ENCODE data around the gene ADGB.

ADGB gene

DNA sequence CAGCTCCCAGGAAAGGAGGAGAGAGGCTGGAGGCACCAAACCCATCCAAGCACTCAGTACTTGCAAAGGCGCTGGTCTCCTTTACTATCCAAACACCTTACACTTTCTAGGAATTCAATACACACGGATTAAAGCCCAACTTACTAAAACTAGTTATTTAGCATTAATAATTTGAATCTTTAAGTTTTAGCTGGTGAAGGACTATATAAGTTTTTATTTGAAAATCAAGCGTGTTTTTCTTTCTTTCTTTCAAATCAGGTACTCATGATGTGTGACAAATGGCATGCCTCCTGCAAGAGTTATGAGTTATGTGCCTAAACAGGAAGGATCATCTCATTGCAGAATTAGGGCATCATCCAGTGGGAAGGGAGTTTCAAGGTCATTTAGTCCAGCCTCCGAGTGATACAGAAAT lies 263.7 kb downstream of the ADGB start:
- DNase-seq (ENCODE audit: low spot score), result no peak

DNA sequence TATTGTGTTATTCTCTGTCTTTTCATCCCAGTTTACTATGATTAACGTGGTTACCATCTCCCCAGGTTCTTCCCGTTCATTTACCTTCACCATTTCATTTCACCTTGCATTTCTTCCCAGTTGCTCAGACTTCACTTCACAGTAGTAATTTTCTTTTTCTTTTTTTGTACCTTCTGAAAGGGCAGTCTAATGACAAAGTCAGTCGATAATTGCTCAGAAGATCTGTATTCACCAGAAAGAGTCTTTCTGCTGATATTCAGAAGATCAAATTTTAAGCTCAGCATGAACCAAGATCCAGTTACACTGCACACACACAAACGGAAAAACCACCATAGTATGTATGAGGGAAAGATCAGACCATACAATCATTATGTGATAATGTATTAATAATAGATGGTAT lies 265.5 kb downstream of the ADGB start:
- no peak for DNase-seq (ENCODE audit: low spot score)

DNA sequence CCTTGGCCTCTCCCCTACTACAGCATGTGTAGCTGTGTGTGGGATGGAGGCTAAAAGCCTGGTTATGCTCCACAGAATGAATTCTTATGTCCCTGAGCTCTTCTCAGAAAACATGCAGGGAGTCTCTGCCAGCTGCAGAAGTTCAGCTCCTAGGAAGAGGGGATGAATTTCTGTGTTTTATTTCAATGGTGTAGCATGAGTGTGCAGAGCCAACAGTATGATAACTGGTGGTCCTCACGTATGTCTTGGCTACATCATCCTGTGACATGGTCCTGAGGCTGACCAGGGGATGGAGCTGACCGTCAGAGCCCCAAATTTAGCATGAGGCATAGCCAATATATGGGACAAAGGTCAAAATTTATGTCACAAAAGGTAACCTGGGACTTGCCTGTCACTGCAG lies 266.1 kb downstream of the ADGB start:
- no peak for DNase-seq (ENCODE audit: low spot score)
